ENCODE measurements around the gene CHRDL2.
"Not testable (repeated sequence)": the region's sequence is repeated elsewhere in the genome, so short reads cannot be mapped to it uniquely, and the experiment has no call there.

CHRDL2 gene

GRCh38 chr11:74770456-74770855 is 39.2 kb upstream of the CHRDL2 start:
- Histone ChIP-seq H3F3A (ENCODE audit: insufficient read depth, low read length) (no peaks in the 10 kb centered on the region), H3K27ac (ENCODE audit: low read length) (no peak overlapping the region), H2AFZ (ENCODE audit: low read length) (no peak overlapping the region), H3K4me2 (ENCODE audit: low read depth, low read length) (no peak overlapping the region), H3K27me3 (replicated peaks; ENCODE audit: insufficient read depth, low read length) (no peaks in the 10 kb centered on the region), H3K79me2 (ENCODE audit: low read length) (peaks cover 67% of the 10 kb centered on the region), H3K4me3 (ENCODE audit: low read length) (no peak overlapping the region), H3K4me1 (ENCODE audit: low read length) (0 out of 2 replicates have a peak, but pooled peaks cover 3% of the 10 kb centered on the region), H3K36me3 (replicated peaks; ENCODE audit: insufficient read depth, low read length) (no peaks in the 10 kb centered on the region), H3K9me3 (replicated peaks; ENCODE audit: insufficient read depth, low read length) (no peaks in the 10 kb centered on the region), H4K20me1 (ENCODE audit: insufficient read depth, low read length) (no peaks in the 10 kb centered on the region), H3K9ac (ENCODE audit: low read length) (no peak overlapping the region), H3K9me2 (replicated peaks; ENCODE audit: insufficient read depth, low read length) (no peaks in the 10 kb centered on the region)
- TF ChIP-seq EZH2phosphoT487 (IDR thresholded peaks at IDR 0.05; ENCODE audit: low read length) (no peak), CTCF (IDR thresholded peaks at IDR 0.05; ENCODE audit: low read length) (no peak), EZH2 (optimal IDR thresholded peaks at IDR 0.05; ENCODE audit: low read depth, low read length) (no peak)
- DNase-seq = no peak

GRCh38 chr11:74769055-74769707 is 38.0 kb upstream of the CHRDL2 start:
- peaks cover 67% of the 10 kb centered on the region for H3K79me2 ChIP-seq (ENCODE audit: low read length)
- H3K4me1 ChIP-seq (ENCODE audit: low read length) = 0 out of 2 replicates have a peak, but pooled peaks cover 3% of the 10 kb centered on the region
- H3K9ac ChIP-seq (ENCODE audit: low read length) = no peak overlapping the region
- H3K27ac ChIP-seq (ENCODE audit: low read length) = no peak overlapping the region
- no peak overlapping the region for H3K4me2 ChIP-seq (ENCODE audit: low read depth, low read length)
- no peaks in the 10 kb centered on the region for H3F3A ChIP-seq (ENCODE audit: insufficient read depth, low read length)
- H3K36me3 ChIP-seq (replicated peaks; ENCODE audit: insufficient read depth, low read length) = no peaks in the 10 kb centered on the region
- H3K9me2 ChIP-seq (replicated peaks; ENCODE audit: insufficient read depth, low read length) = no peaks in the 10 kb centered on the region
- no peaks in the 10 kb centered on the region for H3K9me3 ChIP-seq (replicated peaks; ENCODE audit: insufficient read depth, low read length)
- no peak for DNase-seq
- H4K20me1 ChIP-seq (ENCODE audit: insufficient read depth, low read length) = no peaks in the 10 kb centered on the region
- no peak for TF ChIP-seq CTCF (IDR thresholded peaks at IDR 0.05; ENCODE audit: low read length)
- H3K27me3 ChIP-seq (replicated peaks; ENCODE audit: insufficient read depth, low read length) = no peaks in the 10 kb centered on the region
- no peak overlapping the region for H2AFZ ChIP-seq (ENCODE audit: low read length)
- no peak overlapping the region for H3K4me3 ChIP-seq (ENCODE audit: low read length)

GRCh38 chr11:74768172-74768651 is 37.0 kb upstream of the CHRDL2 start:
- DNase-seq = peak; percentile 16
- peak overlapping the region; percentile 17; the same call in 1 of the 2 replicates for H3K27ac ChIP-seq (ENCODE audit: low read length)
- H3K27me3 ChIP-seq (replicated peaks; ENCODE audit: insufficient read depth, low read length); H2AFZ ChIP-seq (ENCODE audit: low read length); H3K4me3 ChIP-seq (ENCODE audit: low read length); H3K4me2 ChIP-seq (ENCODE audit: low read depth, low read length); H3K36me3 ChIP-seq (replicated peaks; ENCODE audit: insufficient read depth, low read length); H3K9ac ChIP-seq (ENCODE audit: low read length); H3F3A ChIP-seq (ENCODE audit: insufficient read depth, low read length); H3K9me3 ChIP-seq (replicated peaks; ENCODE audit: insufficient read depth, low read length); H3K4me1 ChIP-seq (ENCODE audit: low read length); H4K20me1 ChIP-seq (ENCODE audit: insufficient read depth, low read length); H3K9me2 ChIP-seq (replicated peaks; ENCODE audit: insufficient read depth, low read length): not testable (repeated sequence)
- peaks cover 69% of the 10 kb centered on the region for H3K79me2 ChIP-seq (ENCODE audit: low read length)

GRCh38 chr11:74766905-74767304 is 35.7 kb upstream of the CHRDL2 start:
- H3K4me3 ChIP-seq (ENCODE audit: low read length) = no peak overlapping the region
- no peaks in the 10 kb centered on the region for H3K9me3 ChIP-seq (replicated peaks; ENCODE audit: insufficient read depth, low read length)
- H2AFZ ChIP-seq (ENCODE audit: low read length) = no peak overlapping the region
- no peaks in the 10 kb centered on the region for H3K36me3 ChIP-seq (replicated peaks; ENCODE audit: insufficient read depth, low read length)
- H3F3A ChIP-seq (ENCODE audit: insufficient read depth, low read length) = no peaks in the 10 kb centered on the region
- 0 out of 2 replicates have a peak, but pooled peaks cover 3% of the 10 kb centered on the region for H3K4me1 ChIP-seq (ENCODE audit: low read length)
- no peak overlapping the region for H3K4me2 ChIP-seq (ENCODE audit: low read depth, low read length)
- TF ChIP-seq EZH2phosphoT487 (IDR thresholded peaks at IDR 0.05; ENCODE audit: low read length) (no peak), CTCF (IDR thresholded peaks at IDR 0.05; ENCODE audit: low read length) (no peak), EZH2 (optimal IDR thresholded peaks at IDR 0.05; ENCODE audit: low read depth, low read length) (no peak)
- H3K27me3 ChIP-seq (replicated peaks; ENCODE audit: insufficient read depth, low read length) = no peaks in the 10 kb centered on the region
- no peak overlapping the region for H3K9ac ChIP-seq (ENCODE audit: low read length)
- H3K27ac ChIP-seq (ENCODE audit: low read length) = no peak overlapping the region
- H4K20me1 ChIP-seq (ENCODE audit: insufficient read depth, low read length) = no peaks in the 10 kb centered on the region
- DNase-seq = no peak
- no peaks in the 10 kb centered on the region for H3K9me2 ChIP-seq (replicated peaks; ENCODE audit: insufficient read depth, low read length)
- H3K79me2 ChIP-seq (ENCODE audit: low read length) = peaks cover 63% of the 10 kb centered on the region

Measured in MM.1S (cell line).